PC-9 (cell line): ENCODE data around the gene CDH15. TPM values are rescaled to one million over a fixed set of nuclear protein-coding genes. Genes with fewer than 3 reads are reported as not detected.

Experiments used
- BruUV-seq: library from RNA; stranded (reverse); fragments of 400-500 nt; replicated peaks from 2 replicates; lab custom pipeline; 2021; lab: Mats Ljungman, UMichigan
- CTCF ChIA-PET: fragments of 300-600 bp; sonication (Branson Sonifier 250); formaldehyde crosslinking; loops from one replicate; lab custom pipeline; 2022; ENCODE audit warnings: antibody characterized with exemption; lab: Charles Lee
- POLR2A ChIA-PET: fragments of 300-600 bp; sonication (Branson Sonifier 250); formaldehyde crosslinking; loops from one replicate; lab custom pipeline; 2022; ENCODE audit warnings: antibody characterized with exemption; ENCODE audit not compliant: unreplicated experiment; lab: Charles Lee
- DNase-seq, 2 experiments: peaks; one replicate each; pipeline versions ENCODE4 v3.0.0 to v3.0.0-alpha.2; 2015 to 2022; ENCODE audit warnings: mixed read lengths in 1 of 2
- H2AFZ ChIP-seq: fragments of 200-600 bp; sonication (generic); 2 replicates; pipeline ENCODE4 v1.8.1; 2017; ENCODE audit warnings: antibody characterized with exemption
- H3F3A ChIP-seq: fragments of 200-600 bp; sonication (generic); 2 replicates; pipeline ENCODE4 v1.8.1; 2017; ENCODE audit warnings: antibody characterized with exemption, mild to moderate bottlenecking, low read depth; ENCODE audit not compliant: insufficient read depth
- H3K27ac ChIP-seq: fragments of 200-600 bp; sonication (generic); 2 replicates; pipeline ENCODE4 v1.6.1; 2016; ENCODE audit warnings: mixed run types
- H3K27me3 ChIP-seq: fragments of 200-600 bp; sonication (generic); 2 replicates; pipeline ENCODE4 v1.6.1; 2016; ENCODE audit warnings: low read depth, mixed run types; ENCODE audit not compliant: insufficient read depth
- H3K36me3 ChIP-seq: fragments of 200-600 bp; sonication (generic); 2 replicates; pipeline ENCODE4 v1.6.1; 2016; ENCODE audit warnings: low read depth, mixed run types
- H3K4me1 ChIP-seq: fragments of 200-600 bp; sonication (generic); replicated peaks from 2 replicates; pipeline ENCODE4 v1.6.1; 2016; ENCODE audit warnings: mixed run types; ENCODE audit not compliant: insufficient read depth
- H3K4me2 ChIP-seq: fragments of 200-600 bp; sonication (generic); 2 replicates; pipeline ENCODE4 v1.6.1; 2017; ENCODE audit warnings: mixed run types
- H3K4me3 ChIP-seq: fragments of 200-600 bp; sonication (generic); 2 replicates; pipeline ENCODE4 v1.6.1; 2016; ENCODE audit warnings: mixed run types
- H3K79me2 ChIP-seq: fragments of 200-600 bp; sonication (generic); 2 replicates; pipeline ENCODE4 v1.6.1; 2017; ENCODE audit warnings: low read depth, mixed run types
- H3K9me2 ChIP-seq: fragments of 200-600 bp; sonication (generic); 2 replicates; pipeline ENCODE4 v1.8.1; 2017; ENCODE audit warnings: mild to moderate bottlenecking; ENCODE audit not compliant: insufficient read depth
- H3K9me3 ChIP-seq: fragments of 200-600 bp; sonication (generic); 2 replicates; pipeline ENCODE4 v1.8.1; 2016; ENCODE audit warnings: low read depth; ENCODE audit not compliant: insufficient read depth
- H4K20me1 ChIP-seq: fragments of 200-600 bp; sonication (generic); 2 replicates; pipeline ENCODE4 v1.8.1; 2017; ENCODE audit not compliant: insufficient read depth
- EZH2 ChIP-seq: fragments of 200-600 bp; sonication (generic); IDR thresholded peaks from 2 replicates; pipeline ENCODE4 v1.8.0; 2017; ENCODE audit warnings: antibody characterized with exemption, low read depth
- intact Hi-C: fragments of 100-400 bp; cut with micrococcal nuclease; formaldehyde crosslinking; loops from one replicate; pipeline ENCODE4 v1.10.0; 2022; ENCODE audit not compliant: unreplicated experiment
- total RNA-seq: library from RNA; stranded (reverse); gene quantifications from 2 replicates; pipeline ENCODE4 v1.2.3, GENCODE V29; 2021
- TF ChIP-seq, protein P1 (sequence below): fragments of 200-600 bp; sonication (generic); conservative IDR thresholded peaks from 2 replicates; pipeline ENCODE4 v1.6.1; 2017; ENCODE audit warnings: mixed run types, antibody characterized with exemption, mild to moderate bottlenecking, moderate library complexity

The CDH15 gene
- total RNA-seq, 1 experiment from 2014 or later = not detected

- Histone ChIP-seq H3K9me3 (no peaks in the 10 kb centered on the region), H3K36me3 (no peaks in the 10 kb centered on the region), H2AFZ (no peak overlapping the region), H3F3A (no peaks in the 10 kb centered on the region), H3K4me1 (no peaks in the 10 kb centered on the region), H3K27me3 (no peaks in the 10 kb centered on the region), H3K79me2 (no peaks in the 10 kb centered on the region), H4K20me1 (no peaks in the 10 kb centered on the region; the same call in 1 of the 2 replicates), H3K4me2 (no peak overlapping the region), H3K4me3 (no peak overlapping the region), H3K27ac (no peak overlapping the region), H3K9me2 (no peaks in the 10 kb centered on the region)
- BruUV-seq = no TSS peak
- TF ChIP-seq, protein P1, sequence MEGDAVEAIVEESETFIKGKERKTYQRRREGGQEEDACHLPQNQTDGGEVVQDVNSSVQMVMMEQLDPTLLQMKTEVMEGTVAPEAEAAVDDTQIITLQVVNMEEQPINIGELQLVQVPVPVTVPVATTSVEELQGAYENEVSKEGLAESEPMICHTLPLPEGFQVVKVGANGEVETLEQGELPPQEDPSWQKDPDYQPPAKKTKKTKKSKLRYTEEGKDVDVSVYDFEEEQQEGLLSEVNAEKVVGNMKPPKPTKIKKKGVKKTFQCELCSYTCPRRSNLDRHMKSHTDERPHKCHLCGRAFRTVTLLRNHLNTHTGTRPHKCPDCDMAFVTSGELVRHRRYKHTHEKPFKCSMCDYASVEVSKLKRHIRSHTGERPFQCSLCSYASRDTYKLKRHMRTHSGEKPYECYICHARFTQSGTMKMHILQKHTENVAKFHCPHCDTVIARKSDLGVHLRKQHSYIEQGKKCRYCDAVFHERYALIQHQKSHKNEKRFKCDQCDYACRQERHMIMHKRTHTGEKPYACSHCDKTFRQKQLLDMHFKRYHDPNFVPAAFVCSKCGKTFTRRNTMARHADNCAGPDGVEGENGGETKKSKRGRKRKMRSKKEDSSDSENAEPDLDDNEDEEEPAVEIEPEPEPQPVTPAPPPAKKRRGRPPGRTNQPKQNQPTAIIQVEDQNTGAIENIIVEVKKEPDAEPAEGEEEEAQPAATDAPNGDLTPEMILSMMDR = no peak
- TF ChIP-seq EZH2 = no peak
- POLR2A ChIA-PET = no interaction called here
- CTCF ChIA-PET = no interaction called here
- intact Hi-C loops = no loop called here
- no peak for DNase-seq
Measured at GRCh38 chr16:89140401-89140800, 31.1 kb upstream of the CDH15 start.

- Histone ChIP-seq H3F3A (no peaks in the 10 kb centered on the region), H3K4me2 (no peak overlapping the region), H2AFZ (no peak overlapping the region), H3K4me1 (no peaks in the 10 kb centered on the region), H3K9me2 (no peaks in the 10 kb centered on the region), H3K79me2 (no peaks in the 10 kb centered on the region), H3K36me3 (no peaks in the 10 kb centered on the region), H4K20me1 (no peaks in the 10 kb centered on the region; the same call in 1 of the 2 replicates), H3K27me3 (no peaks in the 10 kb centered on the region), H3K27ac (no peak overlapping the region), H3K4me3 (no peak overlapping the region), H3K9me3 (no peaks in the 10 kb centered on the region)
- ChIA-PET POLR2A (no interaction called here), CTCF (no interaction called here)
- no TSS peak for BruUV-seq
- DNase-seq = no peak
- no peak for TF ChIP-seq EZH2
- TF ChIP-seq, protein P1 = no peak
- intact Hi-C loops = no loop called here
Measured at GRCh38 chr16:89140981-89141883, 30.3 kb upstream of the CDH15 start.

DNA sequence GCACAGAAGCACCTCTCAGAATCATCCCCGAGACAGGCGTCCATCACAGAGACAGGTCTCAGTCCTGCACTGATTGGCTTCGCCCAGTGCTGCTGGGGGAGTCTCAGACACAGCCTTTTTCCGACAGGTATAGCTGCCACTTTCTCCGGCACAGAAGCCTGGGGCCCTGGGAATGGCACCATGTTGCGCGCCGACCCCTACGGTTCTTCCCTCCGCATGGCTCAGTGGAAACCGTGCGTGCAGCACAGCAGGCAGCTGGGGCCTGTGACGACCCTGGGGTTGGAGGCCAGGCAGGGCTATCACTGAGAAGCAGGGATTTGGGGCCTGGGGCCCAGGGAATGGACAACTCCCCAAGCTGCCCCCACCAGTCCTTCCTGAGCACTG, 29.7 kb upstream of the CDH15 start:
- Histone ChIP-seq H3K9me2 (no peaks in the 10 kb centered on the region), H3K27ac (no peak overlapping the region), H3K4me2 (no peak overlapping the region), H3F3A (no peaks in the 10 kb centered on the region), H2AFZ (no peak overlapping the region), H3K36me3 (no peaks in the 10 kb centered on the region), H3K4me3 (no peak overlapping the region), H3K27me3 (no peaks in the 10 kb centered on the region), H3K9me3 (no peaks in the 10 kb centered on the region), H3K79me2 (no peaks in the 10 kb centered on the region), H4K20me1 (no peaks in the 10 kb centered on the region; the same call in 1 of the 2 replicates), H3K4me1 (no peaks in the 10 kb centered on the region)
- BruUV-seq = no TSS peak
- no peak for TF ChIP-seq EZH2
- TF ChIP-seq, protein P1 = no peak
- intact Hi-C loops = no loop called here
- ChIA-PET CTCF (no interaction called here), POLR2A (no interaction called here)
- DNase-seq = no peak
